Measurements from ENCODE around the gene ENDOV. TPM values are rescaled to one million over a fixed set of nuclear protein-coding genes. Genes with fewer than 3 reads are reported as not detected.

Gene ENDOV
- total RNA-seq, 1 experiment from 2014 or later: 33.2 TPM

GRCh38 chr17:80376531-80376930 lies 38.4 kb upstream of the ENDOV start:
- H3K9me3 Mint-ChIP-seq (ENCODE audit: low read depth, unreplicated experiment): no peaks in the 10 kb centered on the region
- CTCF ChIA-PET: no interaction called here
- H3K4me3 Mint-ChIP-seq (ENCODE audit: low read depth, unreplicated experiment): no peak overlapping the region
- H3K36me3 Mint-ChIP-seq (ENCODE audit: insufficient read depth, unreplicated experiment): peaks cover 83% of the 10 kb centered on the region
- TF ChIP-seq, protein P1, sequence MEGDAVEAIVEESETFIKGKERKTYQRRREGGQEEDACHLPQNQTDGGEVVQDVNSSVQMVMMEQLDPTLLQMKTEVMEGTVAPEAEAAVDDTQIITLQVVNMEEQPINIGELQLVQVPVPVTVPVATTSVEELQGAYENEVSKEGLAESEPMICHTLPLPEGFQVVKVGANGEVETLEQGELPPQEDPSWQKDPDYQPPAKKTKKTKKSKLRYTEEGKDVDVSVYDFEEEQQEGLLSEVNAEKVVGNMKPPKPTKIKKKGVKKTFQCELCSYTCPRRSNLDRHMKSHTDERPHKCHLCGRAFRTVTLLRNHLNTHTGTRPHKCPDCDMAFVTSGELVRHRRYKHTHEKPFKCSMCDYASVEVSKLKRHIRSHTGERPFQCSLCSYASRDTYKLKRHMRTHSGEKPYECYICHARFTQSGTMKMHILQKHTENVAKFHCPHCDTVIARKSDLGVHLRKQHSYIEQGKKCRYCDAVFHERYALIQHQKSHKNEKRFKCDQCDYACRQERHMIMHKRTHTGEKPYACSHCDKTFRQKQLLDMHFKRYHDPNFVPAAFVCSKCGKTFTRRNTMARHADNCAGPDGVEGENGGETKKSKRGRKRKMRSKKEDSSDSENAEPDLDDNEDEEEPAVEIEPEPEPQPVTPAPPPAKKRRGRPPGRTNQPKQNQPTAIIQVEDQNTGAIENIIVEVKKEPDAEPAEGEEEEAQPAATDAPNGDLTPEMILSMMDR (IDR thresholded peaks at IDR 0.05; ENCODE audit: unreplicated experiment): no peak
- no TSS peak for BruUV-seq (replicated peaks)
- no peaks in the 10 kb centered on the region for H3K4me1 Mint-ChIP-seq (ENCODE audit: low read depth, unreplicated experiment)
- no peaks in the 10 kb centered on the region for H3K27me3 Mint-ChIP-seq (ENCODE audit: unreplicated experiment)
- DNase-seq: no peak
- H3K27ac Mint-ChIP-seq (ENCODE audit: unreplicated experiment): no peak overlapping the region
- intact Hi-C loops (cut with micrococcal nuclease; ENCODE audit: unreplicated experiment): no loop called here

GRCh38 chr17:80377798-80378197 lies 37.2 kb upstream of the ENDOV start:
- Mint-ChIP-seq H3K27me3 (ENCODE audit: unreplicated experiment) (no peaks in the 10 kb centered on the region), H3K4me3 (ENCODE audit: low read depth, unreplicated experiment) (no peak overlapping the region), H3K4me1 (ENCODE audit: low read depth, unreplicated experiment) (no peaks in the 10 kb centered on the region), H3K27ac (ENCODE audit: unreplicated experiment) (no peak overlapping the region), H3K9me3 (ENCODE audit: low read depth, unreplicated experiment) (no peaks in the 10 kb centered on the region), H3K36me3 (ENCODE audit: insufficient read depth, unreplicated experiment) (peaks cover 81% of the 10 kb centered on the region)
- CTCF ChIA-PET: interaction anchor here (0.6 to 0.7 kb wide), 2 partner anchors 60 to 720 kb away, joined by 4 to 6 read pairs; no protein-coding TSS in a partner anchor
- intact Hi-C loops (cut with micrococcal nuclease; ENCODE audit: unreplicated experiment): no loop called here
- TF ChIP-seq, protein P1 (IDR thresholded peaks at IDR 0.05; ENCODE audit: unreplicated experiment): no peak
- no TSS peak for BruUV-seq (replicated peaks)
- no peak for DNase-seq

DNA sequence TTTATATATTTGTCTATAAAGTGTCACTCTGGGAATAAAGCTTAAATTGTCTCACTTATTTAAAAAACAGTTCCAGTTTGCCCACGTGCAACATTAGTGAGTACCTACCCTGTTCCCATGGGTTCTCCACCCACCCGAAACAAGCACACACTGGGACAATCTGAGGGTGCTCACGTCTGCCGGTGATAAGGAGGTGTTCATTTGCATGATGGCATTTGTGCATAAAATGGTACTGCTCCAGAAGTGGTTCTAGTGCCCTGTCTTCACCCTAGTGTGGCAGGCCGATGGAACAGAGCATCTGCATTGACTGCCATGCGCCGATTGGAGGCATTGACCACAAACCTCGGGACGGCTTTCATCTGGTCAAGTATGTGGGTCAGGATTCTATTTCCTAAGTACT lies 35.6 kb upstream of the ENDOV start:
- Mint-ChIP-seq H3K27me3 (ENCODE audit: unreplicated experiment) (no peaks in the 10 kb centered on the region), H3K4me1 (ENCODE audit: low read depth, unreplicated experiment) (no peaks in the 10 kb centered on the region), H3K36me3 (ENCODE audit: insufficient read depth, unreplicated experiment) (peaks cover 81% of the 10 kb centered on the region), H3K9me3 (ENCODE audit: low read depth, unreplicated experiment) (no peaks in the 10 kb centered on the region), H3K27ac (ENCODE audit: unreplicated experiment) (no peak overlapping the region), H3K4me3 (ENCODE audit: low read depth, unreplicated experiment) (no peak overlapping the region)
- no peak for DNase-seq
- intact Hi-C loops (cut with micrococcal nuclease; ENCODE audit: unreplicated experiment): no loop called here
- BruUV-seq (replicated peaks): no TSS peak
- CTCF ChIA-PET: no interaction called here
- TF ChIP-seq, protein P1 (IDR thresholded peaks at IDR 0.05; ENCODE audit: unreplicated experiment): no peak

GRCh38 chr17:80380068-80380467 lies 34.9 kb upstream of the ENDOV start:
- no TSS peak for BruUV-seq (replicated peaks)

More at GRCh38 chr17:80380068-80380467, 34.9 kb upstream of the ENDOV start:
- no peak overlapping the region for H3K27ac Mint-ChIP-seq (ENCODE audit: unreplicated experiment)
- peaks cover 75% of the 10 kb centered on the region for H3K36me3 Mint-ChIP-seq (ENCODE audit: insufficient read depth, unreplicated experiment)
- no peaks in the 10 kb centered on the region for H3K4me1 Mint-ChIP-seq (ENCODE audit: low read depth, unreplicated experiment)
- no peaks in the 10 kb centered on the region for H3K9me3 Mint-ChIP-seq (ENCODE audit: low read depth, unreplicated experiment)
- no peaks in the 10 kb centered on the region for H3K27me3 Mint-ChIP-seq (ENCODE audit: unreplicated experiment)
- H3K4me3 Mint-ChIP-seq (ENCODE audit: low read depth, unreplicated experiment): no peak overlapping the region
- CTCF ChIA-PET: no interaction called here
- no peak for DNase-seq
- TF ChIP-seq, protein P1 (IDR thresholded peaks at IDR 0.05; ENCODE audit: unreplicated experiment): no peak
- intact Hi-C loops (cut with micrococcal nuclease; ENCODE audit: unreplicated experiment): no loop called here
